GM19193 (cell line): ENCODE data around the gene MYOF.

ENCODE experiments used
- POLR2A ChIP-seq: IDR thresholded peaks from 4 replicates; pipeline ENCODE4 v1.6.1; 2011; ENCODE audit not compliant: insufficient read depth, insufficient read length; ENCODE audit errors: extremely low read depth

The MYOF gene

GRCh38 chr10:93290661-93291354 is 191.3 kb downstream of the MYOF start:
- TF ChIP-seq POLR2A: no peak

- no peak for TF ChIP-seq POLR2A
Observed at GRCh38 chr10:93288679-93289634, 193.2 kb downstream of the MYOF start.

- no peak for TF ChIP-seq POLR2A
Observed at GRCh38 chr10:93287775-93288174, 194.4 kb downstream of the MYOF start.

GRCh38 chr10:93281367-93281720 is 200.8 kb downstream of the MYOF start:
- TF ChIP-seq POLR2A: no peak

GRCh38 chr10:93280699-93281366 is 201.3 kb downstream of the MYOF start:
- no peak for TF ChIP-seq POLR2A

GRCh38 chr10:93280121-93280698 is 201.9 kb downstream of the MYOF start:
- TF ChIP-seq POLR2A: no peak

- TF ChIP-seq POLR2A: no peak
Observed at GRCh38 chr10:93277360-93277759, 204.8 kb downstream of the MYOF start.

GRCh38 chr10:93274419-93274818 is 207.7 kb downstream of the MYOF start:
- no peak for TF ChIP-seq POLR2A

- TF ChIP-seq POLR2A: no peak
Observed at GRCh38 chr10:93272884-93273675, 209.1 kb downstream of the MYOF start.

- TF ChIP-seq POLR2A: no peak
Observed at GRCh38 chr10:93271347-93271746, 210.8 kb downstream of the MYOF start.

GRCh38 chr10:93269281-93269680 is 212.9 kb downstream of the MYOF start:
- TF ChIP-seq POLR2A: no peak

- no peak for TF ChIP-seq POLR2A
Observed at GRCh38 chr10:93268021-93268420, 214.1 kb downstream of the MYOF start.

- no peak for TF ChIP-seq POLR2A
Observed at GRCh38 chr10:93267521-93267920, 214.6 kb downstream of the MYOF start.

- TF ChIP-seq POLR2A: no peak
Observed at GRCh38 chr10:93266858-93267257, 215.3 kb downstream of the MYOF start.
